Loucy (cell line): Measurements from ENCODE around the gene UBE2L3.
"Not testable (repeated sequence)": the region's sequence is repeated elsewhere in the genome, so short reads cannot be mapped to it uniquely, and the experiment has no call there.

Source experiments
- EZH2phosphoT487 ChIP-seq: fragments of 200-600 bp; IDR thresholded peaks from 2 replicates; pipeline ENCODE4 v1.6.1; 2018; ENCODE audit warnings: antibody characterized with exemption, mild to moderate bottlenecking, moderate library complexity, borderline replicate concordance
- TF ChIP-seq, protein P1 (sequence below): fragments of 200-600 bp; sonication (generic); conservative IDR thresholded peaks from 2 replicates; pipeline ENCODE4 v1.5.1; 2014; ENCODE audit warnings: mild to moderate bottlenecking, antibody characterized with exemption, low read length

GRCh38 chr22:21549558-21549957 is 18.0 kb upstream of the UBE2L3 start:
- TF ChIP-seq, protein P1, sequence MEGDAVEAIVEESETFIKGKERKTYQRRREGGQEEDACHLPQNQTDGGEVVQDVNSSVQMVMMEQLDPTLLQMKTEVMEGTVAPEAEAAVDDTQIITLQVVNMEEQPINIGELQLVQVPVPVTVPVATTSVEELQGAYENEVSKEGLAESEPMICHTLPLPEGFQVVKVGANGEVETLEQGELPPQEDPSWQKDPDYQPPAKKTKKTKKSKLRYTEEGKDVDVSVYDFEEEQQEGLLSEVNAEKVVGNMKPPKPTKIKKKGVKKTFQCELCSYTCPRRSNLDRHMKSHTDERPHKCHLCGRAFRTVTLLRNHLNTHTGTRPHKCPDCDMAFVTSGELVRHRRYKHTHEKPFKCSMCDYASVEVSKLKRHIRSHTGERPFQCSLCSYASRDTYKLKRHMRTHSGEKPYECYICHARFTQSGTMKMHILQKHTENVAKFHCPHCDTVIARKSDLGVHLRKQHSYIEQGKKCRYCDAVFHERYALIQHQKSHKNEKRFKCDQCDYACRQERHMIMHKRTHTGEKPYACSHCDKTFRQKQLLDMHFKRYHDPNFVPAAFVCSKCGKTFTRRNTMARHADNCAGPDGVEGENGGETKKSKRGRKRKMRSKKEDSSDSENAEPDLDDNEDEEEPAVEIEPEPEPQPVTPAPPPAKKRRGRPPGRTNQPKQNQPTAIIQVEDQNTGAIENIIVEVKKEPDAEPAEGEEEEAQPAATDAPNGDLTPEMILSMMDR, result not testable (repeated sequence)
- TF ChIP-seq EZH2phosphoT487, result not testable (repeated sequence)
